BJ (cell line): ENCODE data around the gene SRR. TPM values are rescaled to one million over a fixed set of nuclear protein-coding genes. Genes with fewer than 3 reads are reported as not detected.

ENCODE experiments used
- CTCF ChIA-PET: fragments of 350-600 bp; formaldehyde crosslinking; extraction: SDS; loops from one replicate; lab custom pipeline; 2021; ENCODE audit warnings: antibody characterized with exemption, inconsistent platforms; lab: Yijun Ruan, JAX
- POLR2A ChIA-PET: fragments of 300-600 bp; sonication (Branson Sonifier 250); formaldehyde crosslinking; extraction: SDS; loops from one replicate; lab custom pipeline; 2021; ENCODE audit warnings: antibody characterized with exemption; lab: Charles Lee
- DNase-seq: peaks from one replicate; pipeline ENCODE4 v3.0.0-alpha.2; 2011; ENCODE audit warnings: low read depth
- H3K27me3 ChIP-seq: 2 replicates; pipeline ENCODE4 v1.6.0; 2011; ENCODE audit warnings: low read length; ENCODE audit not compliant: control insufficient read depth, insufficient read depth
- H3K36me3 ChIP-seq: 2 replicates; pipeline ENCODE4 v1.5.1; 2011; ENCODE audit warnings: low read length; ENCODE audit not compliant: control insufficient read depth, insufficient read depth
- H3K4me3 ChIP-seq: 2 replicates; pipeline ENCODE4 v1.5.1; 2011; ENCODE audit warnings: low read depth, mild to moderate bottlenecking, control low read depth, low read length
- CTCF ChIP-seq: IDR thresholded peaks from 2 replicates; pipeline ENCODE4 v1.5.1; 2011; ENCODE audit warnings: low read depth, mild to moderate bottlenecking, control low read depth, inconsistent platforms, low read length, moderate library complexity; ENCODE audit not compliant: insufficient read depth
- polyA plus RNA-seq: library from polyadenylated mRNA; depleted of rRNA; stranded (reverse); fragments of >200 nt; gene quantifications from 2 replicates; pipeline ENCODE4 v1.2.3, GENCODE V29; 2011

SRR gene
- polyA plus RNA-seq, 1 experiment: 17.1 TPM

DNA sequence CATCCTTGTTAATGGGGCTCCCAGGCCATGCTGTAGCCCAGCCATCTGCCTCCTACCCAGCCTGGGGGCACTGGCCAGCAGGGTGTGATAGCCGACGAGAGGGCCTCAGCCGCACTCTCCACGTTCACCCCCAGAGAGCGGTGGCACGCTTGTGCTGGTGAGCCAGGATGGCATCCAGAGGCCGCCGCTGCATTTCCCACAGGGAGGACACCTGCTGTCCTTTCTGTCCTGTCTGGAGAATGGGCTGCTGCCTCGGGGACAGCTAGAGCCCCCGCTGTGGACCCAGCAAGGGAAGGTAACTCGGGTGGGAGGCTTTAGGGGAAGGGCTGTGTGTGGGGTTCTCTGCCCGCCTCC lies 61.0 kb downstream of the SRR start:
- no peak for TF ChIP-seq CTCF
- no peak for DNase-seq
- Histone ChIP-seq H3K27me3 (no peaks in the 10 kb centered on the region), H3K36me3 (peaks cover 28% of the 10 kb centered on the region), H3K4me3 (no peak overlapping the region)
- ChIA-PET CTCF (interaction anchor here (1.6 to 2.2 kb wide), 3 partner anchors 12 to 51 kb away, joined by 5 to 10 read pairs (median 5); no protein-coding TSS in a partner anchor), POLR2A (no interaction called here)

DNA sequence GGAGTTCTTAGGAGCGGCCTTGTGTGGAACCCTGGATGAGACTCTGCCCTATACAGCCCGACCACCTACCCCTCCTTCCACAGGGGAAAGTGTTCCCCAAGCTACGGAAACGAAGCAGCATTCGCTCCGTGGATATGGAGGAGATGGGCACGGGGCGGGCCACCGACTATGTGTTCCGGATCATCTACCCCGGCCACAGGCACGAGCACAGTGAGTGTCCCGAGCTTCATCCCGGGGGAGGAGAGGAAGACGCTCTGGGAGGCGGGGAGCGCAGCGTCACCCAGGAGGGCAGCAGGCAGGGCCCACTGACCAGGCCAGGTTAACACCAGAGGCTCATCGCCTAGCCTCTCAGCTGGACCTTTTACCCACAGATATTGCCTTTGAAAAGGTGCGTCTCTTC lies 61.4 kb downstream of the SRR start:
- CTCF ChIA-PET: interaction anchor here (1.6 to 2.2 kb wide), 3 partner anchors 12 to 51 kb away, joined by 5 to 10 read pairs (median 5); no protein-coding TSS in a partner anchor
- POLR2A ChIA-PET: no interaction called here
- peaks cover 28% of the 10 kb centered on the region for H3K36me3 ChIP-seq
- H3K27me3 ChIP-seq: no peaks in the 10 kb centered on the region
- H3K4me3 ChIP-seq: no peak overlapping the region
- TF ChIP-seq CTCF: no peak
- DNase-seq: no peak

DNA sequence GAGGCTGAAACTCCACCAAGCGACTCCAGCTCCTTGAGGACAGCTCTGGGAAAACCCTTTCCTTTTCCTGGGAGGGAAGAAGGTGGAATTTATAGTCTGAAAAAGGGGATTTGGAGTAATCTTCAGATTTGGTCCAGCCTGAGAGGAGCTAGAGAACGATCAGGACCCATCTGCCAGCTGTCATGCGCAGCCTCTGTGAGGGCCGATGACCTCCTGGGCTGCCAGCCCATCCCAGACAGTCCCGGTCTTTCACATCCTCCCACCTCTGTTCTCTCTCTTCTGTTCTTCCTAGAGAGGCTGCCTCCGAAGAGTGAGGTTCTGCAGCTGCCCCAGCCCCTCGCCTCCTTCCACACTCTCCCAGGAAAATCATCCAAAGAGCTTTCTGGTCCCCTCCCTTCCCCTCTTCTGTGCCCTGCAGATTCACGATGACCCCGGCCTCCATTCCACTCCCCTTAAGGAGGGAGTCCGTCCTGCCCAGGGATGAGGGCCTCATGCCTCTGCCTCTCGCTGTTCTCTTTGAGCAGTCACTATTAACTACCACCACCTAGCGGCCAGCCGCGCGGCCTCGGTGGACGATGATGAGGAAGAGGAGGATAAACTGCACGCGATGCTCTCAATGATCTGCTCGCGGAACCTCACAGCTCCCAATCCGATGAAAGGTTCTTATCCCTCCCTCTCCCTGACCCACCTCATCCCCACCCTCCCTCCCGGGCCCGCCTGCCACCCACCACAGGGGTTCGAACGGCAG lies 63.2 kb downstream of the SRR start:
- POLR2A ChIA-PET: no interaction called here
- Histone ChIP-seq H3K27me3 (no peaks in the 10 kb centered on the region), H3K36me3 (peaks cover 28% of the 10 kb centered on the region), H3K4me3 (no peak overlapping the region)
- peak; percentile 22; the same call in 1 of the 2 replicates for TF ChIP-seq CTCF
- CTCF ChIA-PET: interaction anchor here (1.0 to 1.8 kb wide), 4 partner anchors 10 to 49 kb away, joined by 3 to 7 read pairs (median 4); no protein-coding TSS in a partner anchor
- no peak for DNase-seq

DNA sequence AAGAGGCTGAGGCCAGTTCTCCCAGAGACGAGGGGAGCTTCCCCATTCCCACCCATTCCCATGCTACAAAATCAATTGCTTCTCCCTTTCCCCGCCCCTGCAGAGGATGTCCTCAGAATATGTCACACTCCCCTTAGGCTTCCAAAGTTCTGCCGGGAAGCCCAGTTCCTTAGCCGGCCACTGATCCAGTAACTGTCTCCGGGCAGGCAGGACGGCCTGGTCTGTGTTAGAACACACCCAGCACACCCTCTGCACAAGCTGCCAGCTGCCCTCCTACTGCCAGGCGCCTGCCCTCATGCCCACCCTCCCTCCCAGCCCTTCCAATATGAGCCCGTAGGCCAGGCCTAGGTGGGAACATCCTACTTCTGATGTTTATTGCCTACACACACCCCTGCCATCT lies 64.6 kb downstream of the SRR start:
- ChIA-PET POLR2A (no interaction called here), CTCF (interaction anchor here (1.3 to 4.0 kb wide), 5 partner anchors 8 to 48 kb away, joined by 3 to 22 read pairs (median 10); no protein-coding TSS in a partner anchor)
- no peak for DNase-seq
- peaks cover 27% of the 10 kb centered on the region for H3K36me3 ChIP-seq
- no peaks in the 10 kb centered on the region for H3K27me3 ChIP-seq
- H3K4me3 ChIP-seq: no peak overlapping the region
- no peak for TF ChIP-seq CTCF

DNA sequence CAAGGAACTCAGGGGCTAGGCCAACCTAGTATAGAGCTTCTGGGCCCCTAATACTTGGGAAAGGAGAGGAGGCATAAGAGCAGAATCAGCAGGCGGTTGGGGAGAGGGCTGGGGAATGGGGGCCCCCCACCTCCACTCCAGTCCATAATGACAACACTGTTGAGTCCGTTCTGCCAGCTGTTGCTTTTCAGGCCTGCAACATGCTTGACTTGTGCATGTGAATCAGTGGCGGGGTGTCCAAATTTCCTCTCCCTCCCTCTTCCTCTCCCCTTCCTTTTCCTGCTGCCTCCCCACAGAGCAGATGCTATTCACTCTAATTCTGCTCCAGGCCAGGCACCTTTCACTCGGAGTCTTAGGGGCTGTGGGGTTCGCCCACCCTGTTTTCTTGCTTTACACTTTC lies 65.3 kb downstream of the SRR start:
- H3K36me3 ChIP-seq: peaks cover 23% of the 10 kb centered on the region
- no peaks in the 10 kb centered on the region for H3K27me3 ChIP-seq
- DNase-seq: no peak
- no peak for TF ChIP-seq CTCF
- ChIA-PET POLR2A (no interaction called here), CTCF (interaction anchor here (1.3 to 4.0 kb wide), 5 partner anchors 8 to 47 kb away, joined by 3 to 22 read pairs (median 10); no protein-coding TSS in a partner anchor)
- H3K4me3 ChIP-seq: no peak overlapping the region
